ENCODE measurements around the gene PCDH1.

The PCDH1 gene

GRCh38 chr5:141811287-141812155, 66.7 kb downstream of the PCDH1 start:
- peak in 1 of 4 experiments; percentile 7 for DNase-seq (ENCODE audit: low read depth in 4 of 4, low spot score in 1 of 4)

GRCh38 chr5:141810702-141811101, 67.5 kb downstream of the PCDH1 start:
- no peak for DNase-seq (ENCODE audit: low read depth in 4 of 4, low spot score in 1 of 4)

GRCh38 chr5:141809380-141810096, 68.7 kb downstream of the PCDH1 start:
- no peak for DNase-seq (ENCODE audit: low read depth in 4 of 4, low spot score in 1 of 4)

GRCh38 chr5:141808857-141809256, 69.4 kb downstream of the PCDH1 start:
- no peak for DNase-seq (ENCODE audit: low read depth in 4 of 4, low spot score in 1 of 4)

GRCh38 chr5:141807732-141808131, 70.5 kb downstream of the PCDH1 start:
- DNase-seq (ENCODE audit: low read depth in 4 of 4, low spot score in 1 of 4), result no peak

- no peak for DNase-seq (ENCODE audit: low read depth in 4 of 4, low spot score in 1 of 4)
Measured at GRCh38 chr5:141807329-141807728, 70.9 kb downstream of the PCDH1 start.

GRCh38 chr5:141806626-141807025, 71.6 kb downstream of the PCDH1 start:
- DNase-seq (ENCODE audit: low read depth in 4 of 4, low spot score in 1 of 4), result no peak

- no peak for DNase-seq (ENCODE audit: low read depth in 4 of 4, low spot score in 1 of 4)
Measured at GRCh38 chr5:141805874-141806595, 72.2 kb downstream of the PCDH1 start.

GRCh38 chr5:141804475-141804874, 73.7 kb downstream of the PCDH1 start:
- DNase-seq (ENCODE audit: low read depth in 4 of 4, low spot score in 1 of 4), result no peak
